ENCODE results near the gene SLC35A1.

The SLC35A1 gene

DNA sequence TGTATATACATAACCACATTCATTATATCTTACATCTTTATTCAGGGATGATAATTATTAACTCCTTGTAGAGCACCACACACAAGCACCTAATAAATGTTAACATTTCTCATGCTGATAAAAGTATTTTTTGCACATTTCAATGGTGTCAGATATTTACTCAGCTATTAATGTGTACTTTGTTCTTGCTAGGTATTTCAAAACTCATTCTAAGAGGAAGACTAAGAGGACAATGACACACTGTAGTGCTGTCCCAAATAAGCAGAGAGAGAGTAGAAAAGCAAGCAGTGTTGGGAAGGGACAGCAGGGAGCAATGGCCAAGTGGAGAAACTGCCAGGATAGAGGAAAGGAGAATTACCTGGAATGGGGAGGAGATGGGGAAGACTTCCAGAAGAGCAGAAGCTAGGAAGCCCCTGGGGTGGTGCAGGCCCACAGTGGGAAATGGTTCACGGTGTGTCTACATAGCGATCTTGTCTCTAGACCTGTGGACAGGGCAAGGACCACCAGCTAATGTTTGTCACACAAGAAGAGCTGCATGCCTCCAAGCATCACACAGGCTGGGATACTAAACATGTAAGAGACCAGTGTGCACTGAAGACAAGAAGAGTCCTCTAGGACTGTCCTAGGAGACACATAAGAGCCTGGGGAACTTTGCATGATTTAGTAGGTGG is 61.7 kb downstream of the SLC35A1 start:
- DNase-seq, result no peak

DNA sequence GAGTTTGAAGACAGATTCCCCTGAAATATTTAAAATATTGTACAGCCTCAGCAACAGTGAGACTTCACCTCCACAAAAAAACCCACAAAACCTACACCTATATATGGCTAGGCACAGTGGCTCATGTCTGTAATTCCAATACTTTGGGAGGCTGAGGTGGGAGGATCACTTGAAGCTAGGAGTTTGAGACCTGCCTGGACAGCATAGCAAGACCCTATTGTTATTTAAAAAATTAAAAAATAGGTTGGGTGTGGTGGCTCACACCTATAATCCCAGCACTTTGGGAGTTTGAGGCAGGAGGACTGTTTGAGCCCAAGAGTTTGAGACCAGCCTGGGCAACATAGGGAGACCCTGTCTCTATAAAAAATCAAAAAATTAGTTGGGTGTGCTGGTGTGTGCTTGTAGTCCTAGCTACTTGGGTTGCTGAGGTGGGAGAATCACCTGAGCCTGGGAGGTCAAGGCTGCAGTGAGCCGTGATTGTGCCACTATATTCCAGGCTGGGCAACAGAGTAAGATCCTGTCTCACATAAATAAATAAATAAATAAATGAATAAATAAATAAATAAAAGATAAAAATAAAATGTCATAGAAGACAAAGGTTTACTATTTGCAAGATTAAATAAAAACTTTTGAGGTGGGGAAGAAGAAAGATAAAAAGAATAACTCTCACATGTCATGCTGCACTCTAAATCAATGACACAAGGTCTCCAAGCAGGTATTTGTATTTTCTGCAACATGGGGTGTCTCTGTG is 65.9 kb downstream of the SLC35A1 start:
- no peak for DNase-seq

DNA sequence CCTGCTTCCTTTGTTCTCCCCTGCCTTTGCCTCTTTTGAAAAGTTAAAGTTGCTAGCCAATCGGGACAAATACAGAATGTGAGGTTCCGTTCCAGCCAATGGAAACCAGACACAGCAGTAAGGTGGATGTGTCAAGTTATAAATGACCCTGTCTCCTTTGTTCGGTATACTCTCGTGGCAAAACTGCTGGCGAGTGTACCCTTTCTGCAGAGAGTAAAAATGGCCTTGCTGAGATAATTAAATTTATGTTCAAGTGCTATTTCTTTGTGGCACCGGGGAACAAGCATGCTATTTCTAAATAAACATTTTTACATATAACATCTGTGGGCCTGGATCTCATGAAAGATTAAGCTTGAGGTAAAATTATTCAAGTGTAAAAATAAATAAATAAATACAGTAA is 66.8 kb downstream of the SLC35A1 start:
- DNase-seq, result no peak

DNA sequence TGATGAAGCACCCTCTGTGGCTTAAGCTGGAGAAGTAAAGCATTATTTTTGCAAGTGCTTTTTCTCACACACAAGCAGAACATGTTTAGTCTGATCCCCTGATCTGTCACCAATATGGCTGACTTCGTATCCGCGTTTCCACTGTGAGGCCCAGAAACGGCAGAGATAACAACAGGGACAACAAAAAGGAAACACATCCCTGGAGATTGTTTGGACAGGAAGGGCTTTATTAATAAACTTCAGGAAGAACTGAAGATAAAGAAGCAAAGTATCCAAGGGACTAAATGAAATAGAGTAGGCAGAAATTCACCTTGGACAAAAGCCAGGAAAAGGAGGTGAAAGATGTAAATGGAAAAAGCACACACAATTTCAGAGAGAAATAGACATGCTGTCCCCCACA is 67.8 kb downstream of the SLC35A1 start:
- DNase-seq, result no peak

DNA sequence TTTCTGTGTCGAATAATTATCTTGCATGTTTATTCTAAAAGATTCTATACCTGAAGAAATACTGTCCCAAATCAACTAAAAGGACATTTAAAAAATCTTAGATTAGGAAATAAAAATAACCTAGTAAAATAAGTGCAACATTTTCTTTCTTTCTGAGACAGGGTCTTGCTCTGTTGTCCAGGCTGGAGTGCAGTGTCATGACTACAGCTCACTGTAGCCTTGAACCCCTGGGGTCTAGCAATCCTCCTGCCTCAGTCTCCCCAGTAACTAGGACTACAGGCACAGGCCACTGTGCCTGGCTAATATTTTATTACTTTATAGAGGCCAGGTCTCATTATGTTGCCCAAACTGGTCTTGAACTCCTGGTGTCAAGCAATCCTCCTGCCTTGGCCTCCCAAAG is 68.3 kb downstream of the SLC35A1 start:
- DNase-seq, result no peak

DNA sequence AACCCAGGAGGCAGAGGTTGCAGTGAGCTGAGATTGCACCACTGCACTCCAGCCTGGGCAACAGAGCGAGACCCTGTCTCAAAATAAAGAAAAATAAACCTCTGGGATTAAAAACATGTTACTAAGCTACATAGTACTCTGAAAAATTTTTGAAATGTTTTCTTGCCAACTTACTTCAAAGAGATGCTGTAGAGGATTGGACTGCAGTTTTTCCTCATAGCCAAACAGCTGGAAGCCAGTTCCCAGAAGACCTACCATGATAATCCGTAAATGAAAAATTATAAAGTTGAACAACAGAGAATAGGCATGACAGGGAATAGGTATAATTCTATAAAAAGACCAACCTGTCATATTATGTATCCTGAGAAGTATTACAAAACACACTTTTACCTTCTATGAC is 69.0 kb downstream of the SLC35A1 start:
- DNase-seq, result no peak

DNA sequence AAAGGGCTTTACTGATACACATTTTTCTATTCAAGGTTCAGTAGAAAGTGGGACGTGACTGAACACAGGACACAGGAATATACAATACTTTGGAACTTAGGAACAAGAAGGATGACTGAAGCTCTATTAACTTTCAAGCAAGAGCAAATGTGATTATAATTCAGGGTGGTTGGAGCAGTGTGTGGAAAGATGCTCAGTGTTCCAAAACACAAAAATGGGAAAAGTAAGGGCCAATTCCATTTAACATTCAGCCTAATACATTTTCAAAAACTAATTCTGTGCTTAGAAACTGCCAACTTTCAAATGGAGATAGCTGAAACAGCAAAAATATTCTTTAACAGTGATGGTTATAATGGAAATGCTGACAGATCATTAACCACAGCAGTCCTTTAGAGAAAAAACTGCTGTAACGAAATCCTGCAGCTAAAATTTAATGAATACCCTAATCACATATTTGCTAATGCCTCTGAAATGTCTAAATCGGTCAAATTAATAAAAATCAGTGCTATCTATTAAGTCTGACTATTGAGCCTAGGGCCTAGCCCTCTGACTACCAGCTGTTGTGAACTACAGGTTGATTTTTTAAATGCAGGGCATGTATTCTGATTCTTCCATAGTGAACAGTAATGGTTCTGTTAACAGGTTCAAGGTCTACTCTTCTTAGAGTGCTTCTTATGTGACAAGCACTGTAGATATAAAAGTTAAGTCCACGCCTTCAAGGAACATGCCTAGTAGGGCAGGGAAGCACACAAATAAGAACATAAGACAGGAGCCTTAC is 71.1 kb downstream of the SLC35A1 start:
- DNase-seq, result no peak

DNA sequence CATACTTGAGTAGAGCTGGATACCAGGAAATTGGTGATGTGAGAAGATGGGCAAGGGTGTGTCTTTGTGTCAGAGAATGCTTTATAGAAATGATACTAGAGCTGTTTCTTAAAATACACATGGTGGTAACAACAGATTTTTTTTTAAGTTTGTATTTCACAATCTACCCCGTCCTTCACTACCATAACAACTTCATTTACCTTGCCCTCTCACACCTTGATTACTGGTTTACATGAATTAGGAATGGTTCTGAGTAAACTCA is 71.6 kb downstream of the SLC35A1 start:
- no peak for DNase-seq

DNA sequence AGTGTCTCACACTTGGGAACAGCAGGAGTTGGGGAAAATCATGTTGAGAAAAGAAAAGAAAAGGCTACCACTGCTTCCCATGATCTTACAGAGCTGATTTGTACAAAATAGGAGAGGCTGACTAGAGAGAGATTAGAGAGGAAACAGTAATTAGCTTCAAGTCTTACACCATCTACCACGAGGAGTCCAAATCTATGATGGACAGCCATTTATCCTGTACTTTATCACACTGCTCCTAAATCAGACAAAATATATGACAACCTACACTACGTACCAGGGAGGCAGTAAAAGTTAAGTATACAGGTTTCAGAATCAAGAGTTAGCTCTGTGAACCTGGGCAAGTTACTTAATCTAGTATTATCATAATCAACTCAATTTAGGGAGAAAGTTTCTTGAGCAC is 79.0 kb downstream of the SLC35A1 start:
- no peak for DNase-seq

DNA sequence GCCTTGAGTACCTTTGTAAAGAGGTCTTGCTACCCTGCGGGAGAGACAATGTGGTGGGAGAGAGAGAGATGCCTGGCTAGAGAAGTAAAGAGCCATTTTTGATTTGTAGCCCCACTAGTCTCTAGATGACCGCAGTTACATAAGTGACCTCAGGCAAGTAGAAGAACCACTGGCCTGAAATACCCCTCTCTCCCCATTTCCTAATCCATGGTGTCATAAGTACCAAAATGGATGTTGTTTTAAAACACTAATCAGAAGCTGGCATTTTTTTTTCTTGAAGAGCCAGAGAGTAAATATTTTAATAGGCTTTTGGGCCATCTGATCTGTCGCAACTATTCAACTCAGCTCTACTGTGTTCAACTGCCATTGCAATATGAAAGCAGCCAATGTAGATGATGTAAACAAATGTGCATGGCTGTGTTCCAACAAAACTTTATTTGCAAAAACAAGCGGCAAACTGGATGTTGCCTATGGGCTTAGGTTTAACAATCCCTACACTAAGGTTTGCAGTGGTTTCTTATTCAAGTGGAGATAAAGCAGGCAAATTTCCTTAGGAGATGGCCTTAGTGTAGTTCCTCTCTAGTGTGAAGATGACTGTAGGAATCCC is 80.5 kb downstream of the SLC35A1 start:
- no peak for DNase-seq

DNA sequence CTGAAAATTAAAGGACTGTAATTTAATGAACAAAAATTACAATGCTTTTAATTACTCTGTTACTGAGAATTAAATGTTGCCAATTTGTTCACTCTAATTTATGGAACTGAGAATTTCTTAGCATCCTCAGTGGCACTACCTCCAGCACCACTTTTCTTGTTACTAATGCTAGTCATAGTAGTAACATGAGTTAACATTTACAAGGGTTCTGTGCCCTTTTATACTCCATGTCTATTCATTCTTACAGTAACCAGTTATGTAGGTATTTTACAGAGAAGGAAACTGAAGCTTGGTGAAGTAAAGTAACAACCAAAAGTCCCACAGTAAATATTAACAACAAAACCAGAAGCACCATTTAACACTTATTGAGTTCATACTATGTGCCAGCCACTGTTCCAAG is 82.7 kb downstream of the SLC35A1 start:
- DNase-seq, result no peak

DNA sequence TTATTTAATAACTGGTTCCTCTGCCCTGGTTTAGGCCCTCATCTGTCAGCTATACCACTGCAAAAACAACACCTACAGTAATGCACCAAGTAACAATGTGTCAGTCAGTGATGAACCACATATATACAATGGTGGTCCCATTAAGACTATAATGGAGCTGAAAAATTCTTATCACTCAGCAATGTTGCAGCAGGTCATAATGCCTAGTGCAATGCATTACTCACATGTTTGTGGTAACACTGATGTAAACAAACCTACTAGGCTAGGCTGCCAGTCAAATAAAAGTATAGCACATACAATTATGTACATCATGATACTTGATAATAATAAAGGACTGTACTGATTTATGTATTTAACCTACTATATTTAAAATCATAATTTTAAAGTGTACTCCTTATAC is 85.7 kb downstream of the SLC35A1 start:
- DNase-seq, result no peak

DNA sequence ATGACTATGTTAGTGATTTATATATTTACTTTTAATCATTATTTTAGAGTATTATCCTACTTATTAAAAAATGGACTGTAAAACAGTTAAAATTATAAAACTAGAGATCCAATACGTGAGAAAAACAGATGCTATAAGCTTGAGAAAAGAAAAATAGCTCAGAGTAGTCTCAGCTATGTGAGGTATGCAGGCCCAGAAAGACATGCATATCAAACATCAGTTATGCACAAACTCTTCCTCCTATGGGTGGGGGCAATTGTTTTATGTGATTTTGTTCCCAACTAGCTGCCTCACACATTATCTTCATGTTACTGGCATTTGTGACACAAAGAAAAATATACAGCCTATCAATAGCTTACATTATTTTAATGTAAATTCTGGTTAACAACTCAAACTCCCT is 88.2 kb downstream of the SLC35A1 start:
- no peak for DNase-seq
